ENCODE measurements around the gene SHBG.

- no peak for TF ChIP-seq CTCF (optimal IDR thresholded peaks at IDR 0.05 in 1 of 3, IDR thresholded peaks at IDR 0.05 in 1 of 3, conservative IDR thresholded peaks at IDR 0.05 in 1 of 3; ENCODE audit: extremely low read depth in 1 of 3, insufficient read depth in 2 of 3, low read length in 3 of 3)
- no peak for TF ChIP-seq EZH2 (IDR thresholded peaks at IDR 0.05; ENCODE audit: low read length)
These were observed 25.1 kb downstream of the SHBG start for GRCh38 chr17:7654832-7655540.
